Measurements from ENCODE around the gene REST. TPM values are rescaled to one million over a fixed set of nuclear protein-coding genes. Genes with fewer than 3 reads are reported as not detected.

The REST gene
- total RNA-seq, 1 experiment from 2014 or later: 98.1 TPM

- H2BK15ac ChIP-seq (ENCODE audit: low read depth, low read length): no peak overlapping the region
- no peak overlapping the region for H3K4me3 Mint-ChIP-seq
- H3K4me1 Mint-ChIP-seq: no peaks in the 10 kb centered on the region
- H3K9ac ChIP-seq (ENCODE audit: extremely low read depth, insufficient read length, low read length): no peak overlapping the region
- H3K4me2 ChIP-seq (ENCODE audit: insufficient read depth, insufficient read length, low read length): no peak overlapping the region
- H4K20me1 ChIP-seq (ENCODE audit: control insufficient read depth, insufficient read depth, insufficient read length): no peaks in the 10 kb centered on the region
- TF ChIP-seq CTCF (conservative IDR thresholded peaks at IDR 0.05): no peak
- H2BK120ac ChIP-seq (ENCODE audit: low read depth, low read length, poor library complexity, severe bottlenecking): no peak overlapping the region
- H3K4ac ChIP-seq (ENCODE audit: low read depth, low read length): no peak overlapping the region
- no peak overlapping the region for H2BK20ac ChIP-seq (ENCODE audit: low read depth, low read length, poor library complexity, severe bottlenecking)
- H3K23me2 ChIP-seq (ENCODE audit: insufficient read length, low read depth, low read length, poor library complexity, severe bottlenecking): no peaks in the 10 kb centered on the region
- H3K23ac ChIP-seq (ENCODE audit: insufficient read length, low read depth, low read length): no peak overlapping the region
- H3K56ac ChIP-seq (ENCODE audit: insufficient read length, low read depth, low read length): no peak overlapping the region
- peaks cover 28 to 75% (median 69%) of the 10 kb centered on the region in 3 experiments for H3K36me3 Mint-ChIP-seq (ENCODE audit: insufficient read depth in 1 of 3, low read depth in 3 of 3)
- H2AK5ac ChIP-seq (ENCODE audit: insufficient read length, low read length): no peak overlapping the region
- no peak for DNase-seq
- peaks cover 6% of the 10 kb centered on the region for H3K79me1 ChIP-seq (ENCODE audit: insufficient read depth, low read depth, low read length, poor library complexity, severe bottlenecking)
- H3K27ac ChIP-seq (ENCODE audit: insufficient read length, low read depth, low read length): no peak overlapping the region
- no peak overlapping the region for H3K14ac ChIP-seq (ENCODE audit: insufficient read depth, low read length)
- no CpG with 5 or more reads among the region's 1 CpG for WGBS (ENCODE audit: extremely low coverage, insufficient read length, low lambda C conversion rate)
- H3K9me3 ChIP-seq (ENCODE audit: control insufficient read depth, low read depth, low read length): no peaks in the 10 kb centered on the region
- no peak overlapping the region for H4K8ac ChIP-seq (replicated peaks; ENCODE audit: insufficient read length, low read depth, low read length)
- H2BK12ac ChIP-seq (ENCODE audit: insufficient read length, low read depth, low read length): no peak overlapping the region
- H3K27me3 Mint-ChIP-seq (ENCODE audit: low read depth): no peaks in the 10 kb centered on the region
- H3K27me3 ChIP-seq (ENCODE audit: insufficient read depth, low read length): no peaks in the 10 kb centered on the region
- no peak overlapping the region for H3K18ac ChIP-seq (ENCODE audit: insufficient read length, low read depth, low read length)
- no peak overlapping the region for H2AFZ ChIP-seq (ENCODE audit: low read length)
- H4K91ac ChIP-seq (ENCODE audit: insufficient read length, low read depth, low read length): no peak overlapping the region
- H3K27ac Mint-ChIP-seq: no peak overlapping the region
- no peak overlapping the region for H4K5ac ChIP-seq (ENCODE audit: insufficient read length, low read depth, low read length)
- H3K9me3 Mint-ChIP-seq: no peaks in the 10 kb centered on the region
- H3T11ph ChIP-seq (ENCODE audit: low read length): no peak overlapping the region
- H3K79me2 ChIP-seq (ENCODE audit: insufficient read depth, low read length): no peaks in the 10 kb centered on the region
- H2BK5ac ChIP-seq (ENCODE audit: insufficient read length, low read length): no peak overlapping the region
- no peaks in the 10 kb centered on the region for H3K4me1 ChIP-seq (ENCODE audit: insufficient read depth, low read length)
These were observed 92.1 kb downstream of the REST start for GRCh38 chr4:56999751-57000150.

Measured in H9 (cell line).